HL-60/S4 treated with retinoic acid at 250 ng/mL for 4 days and 3 days (cell line): ENCODE results near the gene ARGLU1.

ENCODE experiments used
- in situ Hi-C: fragments of 300-500 bp; cut with MboI; formaldehyde crosslinking; loops from 2 replicates; pipeline ENCODE4 v1.7.0; 2022; ENCODE audit warnings: low sequenced_read_pairs

ARGLU1 gene

DNA sequence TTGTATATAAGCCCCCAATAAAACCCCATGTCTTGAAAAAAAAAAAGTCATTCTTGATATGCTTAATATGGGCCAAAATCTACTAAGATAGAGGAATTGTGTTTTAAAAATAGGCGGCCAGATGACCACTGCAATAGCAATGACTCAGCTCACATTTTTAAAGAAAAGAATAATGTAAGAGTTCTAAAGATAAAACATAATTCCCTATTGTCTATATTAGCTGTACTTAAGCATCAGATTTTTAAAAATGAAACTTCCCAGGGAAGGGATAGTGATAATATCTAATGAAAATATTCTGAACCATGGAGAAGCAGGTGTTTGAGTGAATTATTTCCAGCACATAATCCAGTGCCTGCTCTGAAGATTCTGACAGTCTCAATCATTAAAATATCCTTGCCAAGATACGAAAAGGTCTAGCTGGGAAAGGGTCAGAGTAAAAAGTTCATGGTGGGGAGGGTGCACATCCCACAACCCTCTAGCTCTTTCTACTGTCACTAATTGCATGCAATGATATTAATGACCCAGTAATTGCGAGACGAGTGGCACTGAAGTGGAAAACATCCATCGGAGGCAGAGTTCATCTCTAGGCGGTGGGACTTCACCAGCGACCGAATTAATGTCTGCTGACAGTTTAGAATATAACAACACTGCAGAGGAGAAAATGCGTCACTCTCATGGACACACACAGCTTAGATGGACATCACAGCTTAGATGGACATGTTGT is 64.0 kb downstream of the ARGLU1 start:
- in situ Hi-C loops, result no loop called here

DNA sequence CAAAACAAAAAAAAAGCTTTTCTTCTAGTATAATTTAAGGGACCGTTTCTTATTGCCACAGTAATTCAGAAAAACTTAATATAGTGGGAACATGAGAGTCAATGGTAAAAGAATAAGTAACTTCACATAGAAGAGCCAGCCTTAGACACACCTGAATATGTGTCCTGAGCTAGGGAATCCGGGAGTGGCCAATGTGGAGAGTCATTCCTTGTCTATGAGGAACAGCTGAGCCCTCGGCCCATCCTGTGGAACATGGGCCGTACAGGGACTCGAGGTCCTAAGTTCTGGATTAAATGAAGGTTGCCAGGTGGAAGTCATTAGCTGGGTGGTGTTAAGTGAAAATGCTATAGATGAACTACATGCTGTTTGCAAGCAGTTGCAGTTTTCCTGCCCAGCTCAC is 64.7 kb downstream of the ARGLU1 start:
- in situ Hi-C loops, result no loop called here

DNA sequence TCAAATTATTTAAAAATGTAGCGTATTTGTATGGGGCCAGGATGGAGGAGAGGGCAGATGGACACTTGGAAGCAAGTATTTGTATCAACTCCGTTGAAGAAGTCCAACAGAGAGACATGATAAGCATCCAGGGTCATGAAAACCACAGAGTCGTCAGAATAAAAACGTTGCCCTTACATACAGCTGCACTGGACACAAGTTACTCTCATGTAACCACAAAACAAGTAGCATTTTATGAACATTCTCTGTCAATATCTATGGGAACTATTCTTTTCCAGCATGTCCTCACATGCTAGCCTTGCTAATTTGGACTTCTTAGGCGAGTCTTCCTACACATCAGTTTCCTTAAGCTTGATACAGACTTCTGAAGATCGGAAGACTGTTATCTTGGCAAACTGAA is 67.5 kb downstream of the ARGLU1 start:
- in situ Hi-C loops, result no loop called here

DNA sequence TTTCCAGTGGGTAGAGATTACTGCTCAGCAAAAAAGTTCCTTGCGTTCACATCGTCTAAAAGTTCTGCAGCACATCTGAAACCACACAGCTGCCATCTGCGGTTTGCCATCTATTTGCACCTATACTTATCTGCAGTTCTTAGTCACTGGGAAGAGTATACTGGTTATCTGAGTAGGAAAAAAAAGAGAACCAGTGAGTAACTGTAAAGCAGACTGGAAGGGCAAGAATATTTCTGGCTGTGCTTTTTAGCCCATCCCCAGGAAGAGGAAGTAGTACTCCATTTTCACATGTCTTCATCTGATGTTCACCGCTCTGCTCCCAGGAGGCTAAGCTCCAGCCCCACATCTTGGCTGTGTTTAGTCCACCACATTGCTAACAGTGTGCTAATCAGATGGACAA is 68.0 kb downstream of the ARGLU1 start:
- in situ Hi-C loops, result no loop called here

DNA sequence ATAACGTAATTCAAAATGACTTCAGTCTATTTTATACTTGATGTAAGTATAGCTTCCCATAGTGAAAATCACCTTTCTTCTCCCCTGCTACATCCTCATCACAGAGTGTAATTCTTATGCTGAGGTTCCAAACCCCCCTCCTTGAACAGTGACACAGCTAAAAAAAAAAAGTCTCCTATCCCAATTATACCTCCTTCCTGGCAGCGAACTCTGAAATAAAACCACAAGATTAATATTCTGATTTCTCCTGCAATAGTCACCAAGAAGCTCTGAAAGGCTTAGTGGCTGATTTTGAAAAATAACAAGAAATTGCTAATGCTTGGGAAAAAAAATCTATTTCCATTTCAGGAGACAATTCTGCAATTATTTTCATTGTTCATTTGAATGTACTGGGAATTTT is 68.8 kb downstream of the ARGLU1 start:
- in situ Hi-C loops, result no loop called here

DNA sequence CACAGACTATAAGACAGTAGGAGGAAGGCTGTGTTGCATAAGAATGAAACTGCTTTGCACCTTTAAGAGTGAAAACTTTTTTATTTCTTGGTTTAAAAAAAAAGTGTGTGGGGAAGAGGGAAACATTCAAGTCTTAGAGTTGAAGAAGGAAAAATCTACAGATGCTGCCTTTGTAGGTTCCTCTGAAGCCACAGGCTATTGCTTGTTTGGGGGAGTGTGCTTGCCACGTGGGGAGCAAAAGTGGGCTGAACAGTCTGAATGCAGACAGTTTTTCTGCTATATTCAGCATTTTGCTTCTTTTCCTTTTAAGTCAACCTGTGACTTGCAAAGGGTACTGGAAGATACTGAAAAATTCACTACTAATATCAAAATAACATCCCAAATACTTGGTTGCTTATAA is 69.4 kb downstream of the ARGLU1 start:
- in situ Hi-C loops, result no loop called here

DNA sequence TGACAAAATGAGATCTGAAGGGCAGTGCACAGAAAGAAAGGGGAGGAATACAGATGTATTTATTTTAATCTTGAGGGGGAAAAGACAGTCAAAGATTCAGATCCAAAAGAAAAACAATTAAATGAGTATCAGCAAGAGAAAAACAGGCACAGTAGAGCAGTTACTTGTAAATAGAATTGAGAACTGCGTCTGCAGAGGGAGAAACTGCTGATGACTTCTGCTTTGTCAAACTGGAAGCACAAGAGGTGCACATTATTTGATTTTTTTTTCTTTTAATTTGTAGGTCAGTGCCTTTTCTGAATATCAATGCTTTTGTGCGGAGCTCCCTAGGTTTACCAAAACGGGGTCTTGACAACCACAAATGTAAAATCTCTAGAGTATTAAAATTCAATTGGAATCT is 69.8 kb downstream of the ARGLU1 start:
- in situ Hi-C loops, result no loop called here

DNA sequence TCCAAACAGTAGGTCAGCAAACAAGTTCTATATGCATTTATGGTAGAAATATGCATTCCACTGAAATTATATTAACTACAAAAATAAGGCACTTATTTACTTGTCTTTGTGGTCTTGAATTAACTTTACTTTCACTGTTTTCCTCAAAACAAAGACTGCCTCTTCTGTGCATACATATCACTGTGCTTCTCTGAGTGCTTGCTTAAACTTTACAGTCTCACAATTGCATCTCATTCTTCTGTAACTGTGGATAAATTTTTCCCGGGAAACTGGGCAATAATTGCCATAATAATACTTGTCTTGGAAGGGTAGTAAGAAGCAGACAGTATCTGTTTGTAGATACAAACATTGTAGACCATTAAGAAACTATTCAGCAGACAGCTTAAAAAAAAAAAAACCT is 70.9 kb downstream of the ARGLU1 start:
- in situ Hi-C loops, result no loop called here

DNA sequence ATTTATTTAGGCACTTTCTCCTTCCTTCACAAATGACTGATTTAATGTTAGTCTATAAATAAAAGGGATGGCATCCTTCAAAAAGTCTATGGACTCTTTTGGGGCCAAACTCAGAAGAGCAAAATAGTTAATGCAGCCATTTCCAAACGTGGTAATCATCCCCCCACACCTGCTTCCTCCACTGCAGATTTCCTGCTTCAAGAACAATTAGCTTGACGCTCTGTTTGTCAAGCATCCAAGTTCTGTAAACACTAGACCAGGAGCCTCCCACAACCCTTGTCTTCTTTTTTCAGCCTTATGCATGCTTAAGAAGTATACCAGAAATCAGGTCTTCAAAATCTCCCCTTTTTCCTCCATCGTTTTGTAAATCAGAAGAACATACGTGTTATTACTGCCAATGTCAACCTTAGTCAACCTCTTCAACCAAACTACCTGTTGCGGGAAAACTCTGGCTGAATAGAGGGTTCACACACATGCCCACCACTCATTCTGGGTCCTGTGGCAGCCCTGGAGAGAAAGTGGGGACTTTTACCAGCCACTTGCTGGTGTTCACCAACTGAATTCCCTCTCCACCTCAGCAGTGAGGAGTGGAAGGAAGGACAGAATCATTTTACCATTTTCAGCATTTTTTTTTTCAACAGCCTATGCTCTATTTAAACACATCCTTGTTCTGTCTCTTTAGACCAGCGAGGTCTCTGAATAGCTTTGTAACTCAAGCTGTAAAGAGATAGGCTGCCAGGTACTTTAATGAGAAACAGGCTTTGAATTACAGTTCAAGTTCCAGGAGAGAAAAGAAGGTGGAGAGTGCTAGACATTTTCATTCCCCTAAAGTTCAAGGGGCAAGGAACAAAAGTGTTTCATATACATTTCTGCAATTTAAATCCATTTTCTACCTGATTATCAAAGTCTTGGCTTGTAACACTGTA is 71.6 kb downstream of the ARGLU1 start:
- in situ Hi-C loops, result no loop called here

DNA sequence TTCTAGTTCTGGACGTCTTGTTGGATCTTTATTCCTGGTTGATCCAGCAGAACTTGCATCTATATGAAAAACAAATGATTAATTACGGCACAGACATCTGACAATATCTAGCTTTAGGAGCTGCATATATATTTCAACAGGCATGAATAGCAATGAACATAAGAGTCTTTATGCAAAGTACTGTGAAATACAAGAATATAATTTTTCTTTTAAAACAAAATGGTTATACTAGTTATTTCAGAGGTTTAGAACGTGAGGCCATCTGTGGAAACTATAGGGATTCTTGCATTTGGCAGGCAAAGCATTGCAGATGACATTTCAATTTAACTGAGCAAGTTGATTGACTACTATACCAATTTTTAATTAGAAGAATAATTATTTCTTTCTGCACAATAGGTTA is 73.0 kb downstream of the ARGLU1 start:
- in situ Hi-C loops, result no loop called here

DNA sequence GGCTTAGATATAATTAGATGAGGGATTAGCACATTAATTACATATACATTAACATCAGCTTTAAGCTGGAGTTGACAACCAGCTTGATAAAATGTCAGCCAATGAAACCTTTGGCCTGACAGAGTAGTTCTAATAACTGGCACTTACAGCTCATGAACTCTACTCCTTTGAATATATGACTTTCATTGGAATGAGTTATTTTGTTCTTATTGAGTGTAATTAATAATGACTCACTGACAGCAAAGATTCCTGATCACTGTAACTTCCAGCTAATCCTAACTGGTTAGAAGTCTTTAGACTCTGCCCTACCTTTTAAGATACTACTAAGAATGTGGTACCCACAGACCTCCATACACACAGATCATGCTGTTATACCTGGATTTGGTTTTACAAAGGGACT is 73.4 kb downstream of the ARGLU1 start:
- in situ Hi-C loops, result no loop called here

DNA sequence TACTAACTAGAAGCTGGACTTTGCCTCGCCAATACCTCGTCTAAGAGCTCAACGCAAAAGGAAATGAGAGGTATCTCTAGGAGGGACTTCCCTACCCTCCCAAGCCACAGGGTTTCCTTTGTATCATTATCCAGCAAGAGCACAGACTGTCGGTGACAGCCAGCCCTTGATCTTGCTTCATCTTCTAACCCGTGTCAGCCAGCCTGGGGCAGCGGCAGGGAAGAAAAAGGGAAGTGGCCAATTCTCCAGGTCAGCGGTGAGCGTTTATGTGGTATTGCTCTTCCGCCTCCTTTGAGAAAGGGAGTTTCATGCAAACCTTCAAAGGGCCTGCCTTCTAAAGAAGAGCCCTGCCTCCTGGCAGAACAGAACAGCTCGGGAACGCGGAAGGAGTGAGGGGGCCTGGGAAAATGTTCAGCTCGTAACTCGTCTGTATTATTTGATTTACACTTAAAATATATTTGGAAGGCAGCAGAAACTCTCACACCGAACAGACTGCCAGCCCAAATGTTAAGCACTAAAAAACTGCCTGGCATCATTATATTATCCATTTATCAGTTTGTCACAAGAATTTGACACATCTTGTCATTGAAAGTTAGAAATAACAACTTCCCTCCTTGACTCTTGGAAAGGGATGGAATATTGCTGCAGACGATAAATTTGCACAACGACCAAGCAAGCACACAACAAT is 74.3 kb downstream of the ARGLU1 start:
- in situ Hi-C loops, result no loop called here

DNA sequence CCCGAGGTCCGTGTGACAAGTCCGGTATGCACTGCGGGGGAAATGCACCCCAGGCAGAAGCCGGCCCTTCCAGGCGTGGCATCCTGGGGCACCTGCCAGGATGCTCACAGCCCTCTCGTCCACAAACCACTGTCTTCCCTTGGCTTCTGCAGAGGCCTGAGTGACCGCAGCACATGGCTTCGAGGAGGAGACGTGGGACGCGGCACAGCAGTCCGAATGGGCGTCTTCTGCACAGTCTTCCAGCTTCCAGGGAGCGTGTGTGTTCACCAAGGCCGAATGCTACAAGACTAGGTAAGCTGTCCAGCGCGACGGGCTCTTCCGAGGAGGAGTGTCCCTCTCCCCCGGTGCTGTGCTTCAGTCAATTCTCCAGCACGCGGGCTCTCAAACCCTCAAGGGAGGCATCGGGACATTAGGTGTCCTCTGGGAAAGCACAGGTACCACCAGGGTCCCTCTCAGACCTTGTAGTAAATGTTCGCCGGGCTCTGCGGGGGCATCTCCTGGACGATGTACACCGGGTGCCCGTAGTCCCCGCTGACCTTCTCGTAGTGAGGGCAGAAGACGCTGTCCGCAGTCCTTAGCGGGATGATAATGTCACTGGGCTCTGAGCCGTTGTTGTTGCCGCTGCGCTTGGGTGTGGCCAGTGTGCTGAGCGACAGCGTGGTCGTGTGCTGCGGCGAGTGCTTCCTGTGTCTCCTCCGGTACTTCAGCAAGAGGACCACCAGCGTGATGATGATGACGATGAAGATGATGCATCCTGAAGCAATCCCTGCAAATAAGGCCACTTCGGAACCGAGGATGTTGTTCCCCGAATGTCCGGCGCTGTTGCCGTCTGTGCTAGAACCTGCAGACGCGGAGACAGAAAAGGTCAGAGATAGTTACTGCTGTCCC is 75.1 kb downstream of the ARGLU1 start:
- in situ Hi-C loops, result no loop called here

DNA sequence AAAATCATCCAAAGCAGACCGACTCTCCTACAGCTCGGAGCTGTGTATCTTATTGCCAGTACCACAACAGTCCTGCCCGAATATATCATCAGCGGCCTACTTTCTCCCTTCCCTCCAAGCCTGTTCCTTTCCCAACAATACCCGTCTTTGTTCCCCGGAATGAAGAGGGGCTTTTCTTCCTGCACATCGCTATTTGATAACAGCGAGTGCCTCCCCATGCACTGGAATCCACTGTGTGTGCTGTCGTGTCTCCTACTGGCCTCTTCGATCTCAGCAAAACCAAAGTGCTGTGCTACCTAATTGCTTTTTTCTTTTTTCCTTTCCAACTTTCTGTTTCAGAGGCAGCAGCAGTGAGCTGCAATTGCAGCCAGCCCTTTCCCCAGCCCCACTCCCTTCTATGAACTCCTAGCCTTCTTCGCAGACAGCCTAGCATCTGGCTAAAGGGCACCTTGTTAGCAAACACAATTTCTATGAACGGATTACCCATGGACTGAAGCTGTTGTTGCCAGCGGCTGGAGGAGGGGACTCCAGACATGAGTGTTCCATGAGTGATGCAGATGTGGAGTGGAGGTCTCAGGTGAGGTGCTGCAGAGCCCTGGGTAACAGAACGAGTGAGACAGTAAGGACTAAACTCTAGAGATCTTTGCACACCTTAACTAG is 75.9 kb downstream of the ARGLU1 start:
- in situ Hi-C loops, result no loop called here
